ENCODE data around the gene MFSD1. TPM values are rescaled to one million over a fixed set of nuclear protein-coding genes. Genes with fewer than 3 reads are reported as not detected.

MFSD1 gene
- total RNA-seq, 1 donor from 2014 or later, result 59.2 TPM

DNA sequence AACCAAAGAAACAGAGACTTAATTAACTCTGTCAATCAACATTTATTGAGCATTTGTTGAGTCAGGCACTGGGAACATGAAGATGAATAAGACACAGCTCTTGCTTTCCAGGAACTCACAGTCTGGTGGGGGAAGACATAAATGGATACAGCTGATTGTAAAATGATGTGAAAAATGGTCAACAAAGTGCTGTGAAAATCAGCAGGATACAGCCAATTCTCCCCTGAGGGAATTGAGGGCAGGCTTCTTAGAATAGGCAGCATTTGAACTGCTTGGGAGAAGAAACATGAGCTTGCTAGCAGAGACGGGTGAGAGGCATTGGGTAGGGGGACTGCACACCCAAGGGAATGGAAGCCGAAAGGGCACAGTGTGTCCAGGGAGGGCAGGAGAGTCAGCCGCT is 41.1 kb downstream of the MFSD1 start:
- no peak overlapping the region for H3K4me3 ChIP-seq
- H3K9me3 ChIP-seq, result no peaks in the 10 kb centered on the region
- H3K4me1 ChIP-seq, result no peaks in the 10 kb centered on the region
- H3K36me3 ChIP-seq, result no peaks in the 10 kb centered on the region
- TF ChIP-seq POLR2A (IDR thresholded peaks at IDR 0.05) (no peak), POLR2AphosphoS5 (IDR thresholded peaks at IDR 0.05; ENCODE audit: insufficient read depth in 1 of 2, low read depth in 1 of 2) (no peak)
- TF ChIP-seq, protein P1, sequence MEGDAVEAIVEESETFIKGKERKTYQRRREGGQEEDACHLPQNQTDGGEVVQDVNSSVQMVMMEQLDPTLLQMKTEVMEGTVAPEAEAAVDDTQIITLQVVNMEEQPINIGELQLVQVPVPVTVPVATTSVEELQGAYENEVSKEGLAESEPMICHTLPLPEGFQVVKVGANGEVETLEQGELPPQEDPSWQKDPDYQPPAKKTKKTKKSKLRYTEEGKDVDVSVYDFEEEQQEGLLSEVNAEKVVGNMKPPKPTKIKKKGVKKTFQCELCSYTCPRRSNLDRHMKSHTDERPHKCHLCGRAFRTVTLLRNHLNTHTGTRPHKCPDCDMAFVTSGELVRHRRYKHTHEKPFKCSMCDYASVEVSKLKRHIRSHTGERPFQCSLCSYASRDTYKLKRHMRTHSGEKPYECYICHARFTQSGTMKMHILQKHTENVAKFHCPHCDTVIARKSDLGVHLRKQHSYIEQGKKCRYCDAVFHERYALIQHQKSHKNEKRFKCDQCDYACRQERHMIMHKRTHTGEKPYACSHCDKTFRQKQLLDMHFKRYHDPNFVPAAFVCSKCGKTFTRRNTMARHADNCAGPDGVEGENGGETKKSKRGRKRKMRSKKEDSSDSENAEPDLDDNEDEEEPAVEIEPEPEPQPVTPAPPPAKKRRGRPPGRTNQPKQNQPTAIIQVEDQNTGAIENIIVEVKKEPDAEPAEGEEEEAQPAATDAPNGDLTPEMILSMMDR (IDR thresholded peaks at IDR 0.05), result no peak
- intact Hi-C loops (cut with DNase I), result loop anchor here (5.0 kb wide), 1 partner anchor 414 kb away; no protein-coding TSS in a partner anchor
- H3K27me3 ChIP-seq, result no peaks in the 10 kb centered on the region
- DNase-seq (ENCODE audit: extremely low spot score in 2 of 2), result no peak
- H3K27ac ChIP-seq, result no peak overlapping the region

DNA sequence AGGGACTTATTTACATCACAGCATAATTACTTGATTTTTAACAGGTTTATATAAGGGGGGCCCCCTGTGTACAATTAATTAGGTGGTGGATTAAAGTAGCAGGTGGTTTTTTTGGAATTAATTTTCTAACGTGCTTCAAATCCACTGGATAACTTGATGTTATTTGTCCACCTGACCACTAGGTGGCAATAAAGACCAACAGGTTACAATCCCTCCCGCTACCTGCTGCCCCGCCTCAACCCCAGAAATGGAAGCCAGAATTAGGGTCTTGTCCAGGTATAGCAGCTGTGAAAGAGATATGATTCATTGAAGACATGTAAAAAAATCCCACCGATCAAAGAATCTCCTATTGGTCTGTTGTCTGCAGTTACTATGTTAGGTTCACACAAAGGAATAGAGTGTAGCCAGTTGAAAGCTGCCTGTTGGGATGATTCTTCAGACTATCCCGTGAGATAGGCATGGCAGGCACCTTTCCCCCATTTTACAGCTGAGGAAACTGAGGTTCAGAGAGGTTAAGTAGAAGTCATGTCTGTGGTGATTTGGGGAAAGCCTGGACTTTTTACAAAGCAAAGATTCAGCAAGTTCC is 44.0 kb downstream of the MFSD1 start:
- intact Hi-C loops (cut with DNase I), result no loop called here
- H3K27ac ChIP-seq, result no peak overlapping the region
- H3K36me3 ChIP-seq, result no peaks in the 10 kb centered on the region
- DNase-seq (ENCODE audit: extremely low spot score in 2 of 2), result no peak
- TF ChIP-seq POLR2AphosphoS5 (IDR thresholded peaks at IDR 0.05; ENCODE audit: insufficient read depth in 1 of 2, low read depth in 1 of 2), result no peak
- TF ChIP-seq POLR2A (IDR thresholded peaks at IDR 0.05), result no peak
- TF ChIP-seq, protein P1 (IDR thresholded peaks at IDR 0.05), result peak; percentile 15 to 70 (median 68)
- H3K9me3 ChIP-seq, result no peaks in the 10 kb centered on the region
- no peak overlapping the region for H3K4me3 ChIP-seq
- no peaks in the 10 kb centered on the region for H3K4me1 ChIP-seq
- H3K27me3 ChIP-seq, result no peaks in the 10 kb centered on the region

DNA sequence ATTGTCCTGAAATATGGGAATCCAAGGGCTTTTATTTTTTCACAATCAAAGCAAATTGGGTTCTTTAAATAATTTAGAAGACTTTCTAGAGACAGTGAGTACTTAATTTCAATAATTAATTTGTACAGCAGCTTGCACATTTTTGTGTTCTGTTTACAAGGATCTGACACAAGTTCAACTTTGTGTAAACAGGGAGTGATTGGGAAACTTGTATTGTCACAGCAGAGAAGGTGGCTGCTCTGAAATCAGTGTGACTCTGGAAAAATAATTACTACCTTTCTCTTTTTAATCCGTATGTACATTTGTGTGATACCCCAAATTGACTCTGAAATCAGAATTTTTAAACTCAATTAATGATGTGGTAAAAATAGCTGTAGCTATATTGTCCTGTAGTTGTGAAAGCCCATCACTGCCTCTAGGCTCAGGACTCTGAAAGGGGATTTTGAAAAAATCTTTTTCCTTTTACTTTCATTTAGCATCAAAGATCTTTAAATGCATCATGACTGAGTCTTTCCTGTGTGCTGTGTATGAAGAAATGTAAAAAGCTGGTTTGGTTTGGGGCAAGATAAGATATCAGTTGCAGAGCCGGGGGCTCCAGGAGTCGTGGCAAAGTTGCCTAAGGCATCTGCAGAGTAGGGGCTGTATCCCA is 45.1 kb downstream of the MFSD1 start:
- H3K4me1 ChIP-seq, result no peaks in the 10 kb centered on the region
- H3K27me3 ChIP-seq, result no peaks in the 10 kb centered on the region
- no peak overlapping the region for H3K4me3 ChIP-seq
- no peaks in the 10 kb centered on the region for H3K9me3 ChIP-seq
- no peak for DNase-seq (ENCODE audit: extremely low spot score in 2 of 2)
- TF ChIP-seq POLR2AphosphoS5 (IDR thresholded peaks at IDR 0.05; ENCODE audit: insufficient read depth in 1 of 2, low read depth in 1 of 2) (no peak), POLR2A (IDR thresholded peaks at IDR 0.05) (no peak)
- TF ChIP-seq, protein P1 (IDR thresholded peaks at IDR 0.05), result no peak
- no peak overlapping the region for H3K27ac ChIP-seq
- H3K36me3 ChIP-seq, result no peaks in the 10 kb centered on the region
- intact Hi-C loops (cut with DNase I), result no loop called here

DNA sequence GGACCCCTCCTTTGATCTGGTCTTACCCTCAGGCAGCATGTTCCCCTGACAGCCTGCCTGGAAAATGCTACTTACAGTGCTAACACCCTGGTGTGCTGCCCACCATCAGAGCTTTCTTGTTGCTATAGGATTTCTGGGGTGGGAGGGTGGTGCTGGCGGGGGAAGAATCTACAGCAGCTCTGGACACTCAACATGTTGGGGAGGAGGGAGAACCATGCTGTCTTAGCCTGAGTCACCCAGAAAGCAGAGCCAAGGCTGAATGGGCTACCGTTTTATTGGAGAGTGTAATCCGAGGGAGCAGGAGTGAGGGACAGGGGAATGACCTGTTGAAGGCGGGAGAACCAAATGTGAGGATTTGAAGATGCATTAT is 45.6 kb downstream of the MFSD1 start:
- no peaks in the 10 kb centered on the region for H3K4me1 ChIP-seq
- no peaks in the 10 kb centered on the region for H3K27me3 ChIP-seq
- no peaks in the 10 kb centered on the region for H3K9me3 ChIP-seq
- intact Hi-C loops (cut with DNase I), result no loop called here
- DNase-seq (ENCODE audit: extremely low spot score in 2 of 2), result no peak
- H3K27ac ChIP-seq, result no peak overlapping the region
- TF ChIP-seq, protein P1 (IDR thresholded peaks at IDR 0.05), result no peak
- TF ChIP-seq POLR2A (IDR thresholded peaks at IDR 0.05) (no peak), POLR2AphosphoS5 (IDR thresholded peaks at IDR 0.05; ENCODE audit: insufficient read depth in 1 of 2, low read depth in 1 of 2) (no peak)
- H3K4me3 ChIP-seq, result no peak overlapping the region
- no peaks in the 10 kb centered on the region for H3K36me3 ChIP-seq

DNA sequence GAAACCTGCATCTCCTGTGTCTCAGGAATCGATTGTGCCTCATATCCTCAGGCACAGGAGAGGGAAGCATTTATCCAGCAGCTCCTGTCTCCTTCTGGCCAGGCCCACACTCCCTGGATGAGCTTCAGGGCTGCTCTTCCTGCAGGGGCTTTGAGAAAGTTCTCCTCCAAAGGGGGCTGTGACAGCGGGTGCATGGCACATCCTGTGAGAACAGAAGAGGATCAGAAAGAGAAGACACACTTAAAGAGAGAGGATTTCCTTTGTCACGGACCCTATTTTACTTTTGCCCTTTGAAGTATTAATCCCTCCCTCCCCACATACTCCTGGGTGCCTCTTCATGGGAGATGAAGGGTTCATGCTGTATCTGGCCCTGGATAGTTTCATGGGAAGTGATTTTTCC is 46.0 kb downstream of the MFSD1 start:
- Histone ChIP-seq H3K9me3 (no peaks in the 10 kb centered on the region), H3K4me1 (no peaks in the 10 kb centered on the region), H3K4me3 (no peak overlapping the region), H3K36me3 (no peaks in the 10 kb centered on the region), H3K27ac (no peak overlapping the region), H3K27me3 (no peaks in the 10 kb centered on the region)
- intact Hi-C loops (cut with DNase I), result no loop called here
- DNase-seq (ENCODE audit: extremely low spot score in 2 of 2), result no peak
- TF ChIP-seq, protein P1 (IDR thresholded peaks at IDR 0.05), result no peak
- TF ChIP-seq POLR2A (IDR thresholded peaks at IDR 0.05) (no peak), POLR2AphosphoS5 (IDR thresholded peaks at IDR 0.05; ENCODE audit: insufficient read depth in 1 of 2, low read depth in 1 of 2) (no peak)
